ENCODE results near the gene OR8J3.

DNA sequence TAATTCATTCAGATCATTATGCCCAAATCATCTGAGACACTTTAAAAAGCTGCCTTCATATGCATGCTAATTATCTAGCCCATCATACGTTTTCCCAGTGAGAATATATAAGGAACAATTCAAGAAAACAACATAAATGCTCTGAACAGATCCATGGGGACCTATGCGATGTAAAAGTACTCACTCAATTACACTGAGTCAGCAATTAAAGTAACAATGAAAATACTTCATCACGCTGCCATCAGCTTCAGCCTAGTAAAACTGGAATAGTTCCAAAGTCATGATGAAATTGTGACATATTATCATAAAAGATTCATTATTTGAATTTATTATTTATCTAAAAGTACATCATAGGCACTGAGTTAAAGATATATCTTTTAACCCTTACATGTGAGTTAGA, 23.8 kb upstream of the OR8J3 start:
- TF ChIP-seq, protein P1, sequence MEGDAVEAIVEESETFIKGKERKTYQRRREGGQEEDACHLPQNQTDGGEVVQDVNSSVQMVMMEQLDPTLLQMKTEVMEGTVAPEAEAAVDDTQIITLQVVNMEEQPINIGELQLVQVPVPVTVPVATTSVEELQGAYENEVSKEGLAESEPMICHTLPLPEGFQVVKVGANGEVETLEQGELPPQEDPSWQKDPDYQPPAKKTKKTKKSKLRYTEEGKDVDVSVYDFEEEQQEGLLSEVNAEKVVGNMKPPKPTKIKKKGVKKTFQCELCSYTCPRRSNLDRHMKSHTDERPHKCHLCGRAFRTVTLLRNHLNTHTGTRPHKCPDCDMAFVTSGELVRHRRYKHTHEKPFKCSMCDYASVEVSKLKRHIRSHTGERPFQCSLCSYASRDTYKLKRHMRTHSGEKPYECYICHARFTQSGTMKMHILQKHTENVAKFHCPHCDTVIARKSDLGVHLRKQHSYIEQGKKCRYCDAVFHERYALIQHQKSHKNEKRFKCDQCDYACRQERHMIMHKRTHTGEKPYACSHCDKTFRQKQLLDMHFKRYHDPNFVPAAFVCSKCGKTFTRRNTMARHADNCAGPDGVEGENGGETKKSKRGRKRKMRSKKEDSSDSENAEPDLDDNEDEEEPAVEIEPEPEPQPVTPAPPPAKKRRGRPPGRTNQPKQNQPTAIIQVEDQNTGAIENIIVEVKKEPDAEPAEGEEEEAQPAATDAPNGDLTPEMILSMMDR (conservative IDR thresholded peaks at IDR 0.05 in 1 of 2, IDR thresholded peaks at IDR 0.05 in 1 of 2; ENCODE audit: low read depth in 1 of 2, low read length in 2 of 2), result no peak
- no peak for TF ChIP-seq EZH2 (IDR thresholded peaks at IDR 0.05; ENCODE audit: low read length, missing control alignments)
